Stimulated activated CD4-positive, alpha-beta T cell treated with anti-CD3 and anti-CD28 coated beads, TNF-alpha, amount 100 ng/mL, for 4 hours (primary cell): ENCODE results near the gene NR6A1.

Experiments used
- DNase-seq, 3 experiments: peaks; one replicate each; pipeline ENCODE4 v3.0.0-alpha.2; 2020; ENCODE audit warnings: low read depth in 3 of 3

NR6A1 gene

GRCh38 chr9:124771021-124771866 lies at the start of gene NR6A1:
NR6A1 (minus strand) TSS chr9:124771311.
- peak; percentile 88 to 92 (median 90) for DNase-seq

GRCh38 chr9:124818431-124819281 lies 47.5 kb upstream of the NR6A1 start:
- DNase-seq: no peak

- no peak for DNase-seq
Measured at GRCh38 chr9:124815601-124816000, 44.5 kb upstream of the NR6A1 start.

GRCh38 chr9:124814164-124814535 lies 43.0 kb upstream of the NR6A1 start:
- no peak for DNase-seq

- DNase-seq: no peak
Measured at GRCh38 chr9:124813501-124814163, 42.5 kb upstream of the NR6A1 start.

GRCh38 chr9:124813041-124813440 lies 41.9 kb upstream of the NR6A1 start:
- DNase-seq: no peak

GRCh38 chr9:124812441-124812876 lies 41.3 kb upstream of the NR6A1 start:
- no peak for DNase-seq

GRCh38 chr9:124810663-124811355 lies 39.7 kb upstream of the NR6A1 start:
- DNase-seq: no peak

GRCh38 chr9:124809741-124810500 lies 38.8 kb upstream of the NR6A1 start:
- no peak for DNase-seq

GRCh38 chr9:124809211-124809610 lies 38.1 kb upstream of the NR6A1 start:
- no peak for DNase-seq

- DNase-seq: no peak
Measured at GRCh38 chr9:124808246-124808956, 37.3 kb upstream of the NR6A1 start.

GRCh38 chr9:124805186-124805585 lies 34.1 kb upstream of the NR6A1 start:
- no peak for DNase-seq

- DNase-seq: no peak
Measured at GRCh38 chr9:124803911-124804310, 32.8 kb upstream of the NR6A1 start.

GRCh38 chr9:124802426-124802825 lies 31.3 kb upstream of the NR6A1 start:
- no peak for DNase-seq

- DNase-seq: no peak
Measured at GRCh38 chr9:124801356-124801755, 30.2 kb upstream of the NR6A1 start.

- DNase-seq: no peak
Measured at GRCh38 chr9:124800306-124801259, 29.5 kb upstream of the NR6A1 start.

GRCh38 chr9:124799274-124800006 lies 28.3 kb upstream of the NR6A1 start:
- no peak for DNase-seq

- no peak for DNase-seq
Measured at GRCh38 chr9:124797343-124798103, 26.4 kb upstream of the NR6A1 start.
